Thyroid gland (tissue), 4 donors: ENCODE data around the gene HOOK1.

Experiments used
- CTCF ChIP-seq, 6 experiments: fragments of 200-600 bp in 3 of 6; fragments of 450-650 bp in 3 of 6; sonication (generic) in 3 of 6; IDR thresholded peaks; one replicate each; pipeline ENCODE4 v1.5.1; 2016 to 2019; ENCODE audit warnings: antibody characterized with exemption in 6 of 6, mild to moderate bottlenecking in 2 of 6, inconsistent platforms in 1 of 6, moderate library complexity in 1 of 6
- POLR2A ChIP-seq, 2 donors: fragments of 450-650 bp; IDR thresholded peaks; one replicate each; pipeline ENCODE4 v1.6.1; 2017; ENCODE audit warnings: antibody characterized with exemption in 2 of 2, mild to moderate bottlenecking in 2 of 2, moderate library complexity in 1 of 2

- TF ChIP-seq CTCF (IDR thresholded peaks at IDR 0.05) (no peak), POLR2A (IDR thresholded peaks at IDR 0.05) (no peak)
These were observed 43.1 kb downstream of the HOOK1 start for GRCh38 chr1:59857679-59858354.
